ENCODE measurements around the gene PEPD. TPM values are rescaled to one million over a fixed set of nuclear protein-coding genes. Genes with fewer than 3 reads are reported as not detected.

PEPD gene
- total RNA-seq, 1 donor from 2014 or later = 39.2 TPM

DNA sequence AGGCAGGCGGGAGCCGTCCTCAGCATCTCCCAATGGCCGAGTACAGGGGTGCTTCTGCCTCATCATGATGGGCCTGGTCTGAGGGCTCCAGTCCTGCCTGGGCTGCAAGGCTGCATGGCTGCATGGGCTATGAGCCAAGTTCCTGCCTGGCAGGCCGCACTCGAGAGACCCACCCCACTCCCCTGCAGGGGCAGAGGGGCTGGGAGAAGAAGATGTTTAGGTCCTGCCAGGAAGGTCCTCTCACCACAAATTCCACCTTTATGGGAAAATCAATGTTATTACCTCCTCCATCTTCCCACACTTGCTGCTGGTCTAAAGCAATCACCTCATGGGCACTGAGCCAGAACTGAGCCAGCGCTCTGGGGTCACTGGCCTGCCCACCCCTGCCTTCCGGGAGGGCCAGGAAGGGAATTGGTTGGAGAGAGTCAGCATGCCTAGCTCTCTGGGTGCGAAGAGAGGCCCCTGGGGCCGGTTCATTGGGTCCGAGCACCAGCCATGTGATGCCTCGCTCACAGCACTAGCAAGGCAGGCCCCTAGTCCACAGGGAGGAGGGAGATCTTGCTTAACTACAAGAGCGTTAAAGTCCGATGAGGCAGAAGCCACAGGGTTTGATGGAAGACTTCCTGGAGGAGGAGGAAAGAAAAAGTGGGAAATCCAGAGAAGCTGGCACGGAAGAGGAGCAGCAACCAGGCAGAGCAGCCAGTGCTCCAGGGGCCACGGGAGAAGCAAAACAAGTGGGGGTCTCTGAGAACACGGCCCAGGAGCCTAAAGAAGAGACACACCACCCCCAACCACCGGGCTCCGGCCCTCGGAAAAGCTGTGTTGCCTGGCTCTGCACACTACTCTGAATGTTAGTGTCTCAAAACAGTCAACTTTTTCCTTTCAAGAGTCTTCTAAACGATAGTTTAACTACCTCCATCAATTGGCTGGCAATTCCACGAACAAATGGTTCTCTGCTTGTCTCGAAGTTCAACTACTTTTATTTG, 84.9 kb downstream of the PEPD start:
- Mint-ChIP-seq H3K4me1 (ENCODE audit: low read depth) (no peaks in the 10 kb centered on the region), H3K27me3 (no peaks in the 10 kb centered on the region), H3K36me3 (ENCODE audit: insufficient read depth) (no peaks in the 10 kb centered on the region), H3K9me3 (ENCODE audit: low read depth) (no peaks in the 10 kb centered on the region), H3K27ac (no peak overlapping the region), H3K4me3 (ENCODE audit: low read depth) (no peak overlapping the region)
- no peak for DNase-seq (ENCODE audit: low spot score, unreplicated experiment)
- TF ChIP-seq, protein P1, sequence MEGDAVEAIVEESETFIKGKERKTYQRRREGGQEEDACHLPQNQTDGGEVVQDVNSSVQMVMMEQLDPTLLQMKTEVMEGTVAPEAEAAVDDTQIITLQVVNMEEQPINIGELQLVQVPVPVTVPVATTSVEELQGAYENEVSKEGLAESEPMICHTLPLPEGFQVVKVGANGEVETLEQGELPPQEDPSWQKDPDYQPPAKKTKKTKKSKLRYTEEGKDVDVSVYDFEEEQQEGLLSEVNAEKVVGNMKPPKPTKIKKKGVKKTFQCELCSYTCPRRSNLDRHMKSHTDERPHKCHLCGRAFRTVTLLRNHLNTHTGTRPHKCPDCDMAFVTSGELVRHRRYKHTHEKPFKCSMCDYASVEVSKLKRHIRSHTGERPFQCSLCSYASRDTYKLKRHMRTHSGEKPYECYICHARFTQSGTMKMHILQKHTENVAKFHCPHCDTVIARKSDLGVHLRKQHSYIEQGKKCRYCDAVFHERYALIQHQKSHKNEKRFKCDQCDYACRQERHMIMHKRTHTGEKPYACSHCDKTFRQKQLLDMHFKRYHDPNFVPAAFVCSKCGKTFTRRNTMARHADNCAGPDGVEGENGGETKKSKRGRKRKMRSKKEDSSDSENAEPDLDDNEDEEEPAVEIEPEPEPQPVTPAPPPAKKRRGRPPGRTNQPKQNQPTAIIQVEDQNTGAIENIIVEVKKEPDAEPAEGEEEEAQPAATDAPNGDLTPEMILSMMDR (IDR thresholded peaks at IDR 0.05; ENCODE audit: unreplicated experiment) = no peak

DNA sequence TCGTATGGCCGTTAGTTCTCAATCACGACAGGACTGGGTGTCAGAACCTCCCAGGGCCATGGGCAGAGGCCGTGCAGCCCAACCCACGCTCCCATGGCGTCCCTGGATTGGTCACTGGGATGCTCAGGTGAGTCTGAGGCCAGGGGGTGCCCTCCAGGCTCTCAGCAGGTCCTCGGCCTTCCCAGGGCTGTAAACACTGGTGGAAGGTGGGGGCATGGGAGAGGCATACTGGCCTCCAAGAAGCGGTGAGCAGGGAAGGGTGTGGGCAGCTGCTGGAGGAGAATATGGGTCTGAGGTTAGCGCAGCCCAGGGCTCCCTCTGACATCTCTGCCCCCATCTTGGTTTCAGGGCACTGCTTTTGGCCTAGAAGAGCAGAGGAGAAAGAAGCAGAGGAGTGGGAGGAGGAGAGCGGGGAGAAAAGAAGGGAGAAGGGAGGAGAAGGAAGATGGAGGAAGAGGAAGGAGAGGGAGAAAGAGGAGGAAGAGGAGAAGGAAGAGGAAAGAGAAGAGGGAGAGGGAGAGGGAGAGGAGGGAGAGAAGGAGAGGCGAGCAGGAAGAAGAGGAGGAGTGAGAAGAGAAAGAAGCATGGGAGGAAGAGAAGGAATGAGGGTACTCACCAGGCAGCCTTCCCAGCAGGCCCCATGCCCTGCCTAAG, 85.8 kb downstream of the PEPD start:
- Mint-ChIP-seq H3K4me3 (ENCODE audit: low read depth) (no peak overlapping the region), H3K4me1 (ENCODE audit: low read depth) (no peaks in the 10 kb centered on the region), H3K36me3 (ENCODE audit: insufficient read depth) (no peaks in the 10 kb centered on the region), H3K9me3 (ENCODE audit: low read depth) (no peaks in the 10 kb centered on the region), H3K27me3 (no peaks in the 10 kb centered on the region), H3K27ac (no peak overlapping the region)
- no peak for DNase-seq (ENCODE audit: low spot score, unreplicated experiment)
- TF ChIP-seq, protein P1 (IDR thresholded peaks at IDR 0.05; ENCODE audit: unreplicated experiment) = no peak

DNA sequence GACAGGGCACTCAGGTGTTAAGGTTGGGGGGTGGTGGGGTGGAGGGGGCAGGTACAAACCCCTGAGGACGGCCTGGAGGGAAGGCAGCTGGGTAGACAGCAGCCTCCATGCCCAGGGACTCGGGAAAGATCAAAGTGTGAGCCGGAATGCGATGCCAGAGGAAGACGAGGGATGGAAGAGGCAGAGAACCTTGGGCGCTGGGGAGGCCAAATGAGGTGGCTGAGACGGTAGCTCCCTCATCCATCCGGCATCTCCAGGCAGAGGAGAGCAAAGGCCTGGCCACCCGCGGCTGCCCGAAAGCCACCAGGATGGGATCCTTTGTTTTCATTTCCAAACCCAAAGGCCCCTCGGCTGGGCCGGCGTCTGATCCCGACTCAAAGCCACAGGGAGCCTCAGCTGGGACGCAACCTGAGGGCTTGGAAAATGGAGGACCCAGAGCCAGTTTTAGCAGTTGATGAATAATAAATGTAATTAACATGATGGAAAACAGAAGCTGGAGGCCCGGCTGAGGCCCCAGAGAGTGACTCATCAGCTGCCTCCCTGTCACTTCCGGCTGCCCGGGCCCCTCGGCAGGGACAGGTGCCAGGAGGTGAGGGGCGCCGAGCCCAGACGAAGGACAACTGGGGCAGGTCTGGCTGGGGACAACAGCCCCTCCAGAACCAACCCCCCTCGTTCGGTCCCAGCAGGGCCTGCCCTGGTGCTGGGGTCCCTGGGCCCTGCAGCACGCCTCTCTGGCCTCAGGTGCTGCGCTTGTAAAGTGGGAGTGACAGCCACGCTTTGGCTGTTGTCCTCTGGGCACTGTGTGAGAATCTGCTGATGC, 86.5 kb downstream of the PEPD start:
- Mint-ChIP-seq H3K27ac (no peak overlapping the region), H3K9me3 (ENCODE audit: low read depth) (no peaks in the 10 kb centered on the region), H3K36me3 (ENCODE audit: insufficient read depth) (no peaks in the 10 kb centered on the region), H3K4me3 (ENCODE audit: low read depth) (no peak overlapping the region), H3K4me1 (ENCODE audit: low read depth) (no peaks in the 10 kb centered on the region), H3K27me3 (no peaks in the 10 kb centered on the region)
- no peak for DNase-seq (ENCODE audit: low spot score, unreplicated experiment)
- TF ChIP-seq, protein P1 (IDR thresholded peaks at IDR 0.05; ENCODE audit: unreplicated experiment) = no peak

DNA sequence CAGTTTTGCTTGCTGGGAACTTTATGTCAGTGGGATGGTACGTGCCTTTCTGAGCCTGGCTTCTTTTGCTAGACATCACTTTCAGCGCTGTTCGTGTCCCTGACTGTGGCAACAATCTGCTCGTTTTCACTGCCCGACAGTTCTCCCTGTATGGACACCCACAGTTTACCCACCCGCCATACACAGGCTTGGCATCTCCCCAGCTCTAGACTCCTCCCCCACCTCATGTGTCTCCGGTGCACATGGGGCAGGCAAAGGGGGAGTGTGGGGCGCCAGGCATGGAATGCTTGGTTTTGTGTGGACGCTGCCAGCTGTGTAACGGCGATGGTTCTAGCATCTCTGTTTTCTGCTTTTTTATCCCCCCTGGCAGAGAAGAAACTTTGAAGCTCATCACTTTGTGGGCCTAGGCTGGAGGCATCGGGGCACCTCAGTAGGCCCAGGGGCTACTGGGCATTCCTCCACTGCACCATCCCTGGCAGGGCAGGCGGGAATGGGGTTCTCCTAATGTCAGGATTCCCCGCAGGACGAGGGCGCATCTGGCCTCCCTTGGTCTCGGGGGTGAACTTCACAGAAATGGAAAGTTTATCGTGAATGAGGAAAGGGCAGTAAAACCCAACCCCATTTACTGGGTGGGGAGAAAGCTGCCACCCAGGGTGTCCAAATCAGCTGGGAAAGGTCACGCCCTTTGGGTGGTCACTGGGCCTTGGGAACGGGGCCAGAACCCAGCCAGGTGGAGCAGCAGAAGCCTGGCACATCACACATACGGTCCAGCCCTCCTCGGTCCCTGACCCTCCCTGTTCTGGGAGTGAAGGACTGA, 87.3 kb downstream of the PEPD start:
- no peak for DNase-seq (ENCODE audit: low spot score, unreplicated experiment)
- no peaks in the 10 kb centered on the region for H3K36me3 Mint-ChIP-seq (ENCODE audit: insufficient read depth)
- no peaks in the 10 kb centered on the region for H3K27me3 Mint-ChIP-seq
- no peak overlapping the region for H3K27ac Mint-ChIP-seq
- no peak overlapping the region for H3K4me3 Mint-ChIP-seq (ENCODE audit: low read depth)
- TF ChIP-seq, protein P1 (IDR thresholded peaks at IDR 0.05; ENCODE audit: unreplicated experiment) = no peak
- no peaks in the 10 kb centered on the region for H3K4me1 Mint-ChIP-seq (ENCODE audit: low read depth)
- H3K9me3 Mint-ChIP-seq (ENCODE audit: low read depth) = no peaks in the 10 kb centered on the region

Data from progenitor cell of endocrine pancreas (in vitro differentiated cells).